OCI-LY7 (cell line): ENCODE results near the gene CYP11A1.

Experiments used
- EZH2phosphoT487 ChIP-seq: fragments of 200-600 bp; sonication (generic); IDR thresholded peaks from 2 replicates; pipeline ENCODE4 v1.6.1; 2018; ENCODE audit warnings: low read depth, borderline replicate concordance, mild to moderate bottlenecking, mixed run types, antibody characterized with exemption, low read length, moderate library complexity, mixed read lengths
- TF ChIP-seq, protein P1 (sequence below): fragments of 200-600 bp; sonication (generic); conservative IDR thresholded peaks from 2 replicates; pipeline ENCODE4 v1.5.1; 2014; ENCODE audit warnings: mild to moderate bottlenecking, antibody characterized with exemption, low read length, moderate library complexity, mixed read lengths

DNA sequence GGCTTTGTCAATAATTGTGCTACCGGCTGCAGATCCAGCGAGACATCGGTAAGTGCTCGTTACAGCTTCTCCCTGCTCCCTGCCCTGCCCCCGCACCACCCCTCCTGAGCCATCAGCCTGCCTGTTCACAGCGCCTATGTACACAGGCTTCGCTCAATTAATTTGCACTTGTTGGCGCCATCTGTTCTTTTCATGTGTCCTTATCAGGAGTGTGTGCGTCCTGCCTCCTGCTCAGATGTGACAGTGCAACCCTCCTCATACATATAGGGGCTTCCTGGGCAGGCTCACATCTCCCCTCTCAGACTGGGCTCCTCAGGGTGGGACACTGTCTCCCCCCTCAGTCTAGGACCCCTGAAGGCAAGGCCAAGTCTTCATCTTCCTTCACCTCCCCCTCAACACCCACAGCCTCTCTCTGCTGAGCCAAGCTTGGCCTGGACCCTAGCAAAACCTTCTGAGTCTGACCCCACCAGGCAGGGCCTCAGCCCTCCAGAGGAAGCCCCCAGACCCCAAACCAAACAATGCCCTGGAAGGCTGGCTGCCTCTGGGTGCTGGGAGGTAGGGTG lies 54.9 kb downstream of the CYP11A1 start:
- TF ChIP-seq, protein P1, sequence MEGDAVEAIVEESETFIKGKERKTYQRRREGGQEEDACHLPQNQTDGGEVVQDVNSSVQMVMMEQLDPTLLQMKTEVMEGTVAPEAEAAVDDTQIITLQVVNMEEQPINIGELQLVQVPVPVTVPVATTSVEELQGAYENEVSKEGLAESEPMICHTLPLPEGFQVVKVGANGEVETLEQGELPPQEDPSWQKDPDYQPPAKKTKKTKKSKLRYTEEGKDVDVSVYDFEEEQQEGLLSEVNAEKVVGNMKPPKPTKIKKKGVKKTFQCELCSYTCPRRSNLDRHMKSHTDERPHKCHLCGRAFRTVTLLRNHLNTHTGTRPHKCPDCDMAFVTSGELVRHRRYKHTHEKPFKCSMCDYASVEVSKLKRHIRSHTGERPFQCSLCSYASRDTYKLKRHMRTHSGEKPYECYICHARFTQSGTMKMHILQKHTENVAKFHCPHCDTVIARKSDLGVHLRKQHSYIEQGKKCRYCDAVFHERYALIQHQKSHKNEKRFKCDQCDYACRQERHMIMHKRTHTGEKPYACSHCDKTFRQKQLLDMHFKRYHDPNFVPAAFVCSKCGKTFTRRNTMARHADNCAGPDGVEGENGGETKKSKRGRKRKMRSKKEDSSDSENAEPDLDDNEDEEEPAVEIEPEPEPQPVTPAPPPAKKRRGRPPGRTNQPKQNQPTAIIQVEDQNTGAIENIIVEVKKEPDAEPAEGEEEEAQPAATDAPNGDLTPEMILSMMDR, result no peak
- no peak for TF ChIP-seq EZH2phosphoT487
